Mesothelial cell of epicardium (in vitro differentiated cells): ENCODE data around the gene ZDHHC18. TPM values are rescaled to one million over a fixed set of nuclear protein-coding genes. Genes with fewer than 3 reads are reported as not detected.

Experiments
- DNase-seq, 2 experiments: peaks; one replicate each; pipeline ENCODE4 v3.0.0; 2021; ENCODE audit warnings: low spot score in 2 of 2; ENCODE audit not compliant: unreplicated experiment in 2 of 2
- H3K27ac Mint-ChIP-seq: 2 replicates; pipeline ENCODE4 v1.8.0; 2021; ENCODE audit warnings: mixed read lengths
- H3K27me3 Mint-ChIP-seq: 2 replicates; pipeline ENCODE4 v1.8.0; 2021; ENCODE audit warnings: low read depth, mixed read lengths
- H3K36me3 Mint-ChIP-seq: 2 replicates; pipeline ENCODE4 v1.8.0; 2021; ENCODE audit warnings: mixed read lengths
- H3K4me1 Mint-ChIP-seq: 2 replicates; pipeline ENCODE4 v1.8.0; 2021; ENCODE audit warnings: mixed read lengths
- H3K4me3 Mint-ChIP-seq: 2 replicates; pipeline ENCODE4 v1.8.0; 2021; ENCODE audit warnings: mild to moderate bottlenecking, moderate library complexity, mixed read lengths
- H3K9me3 Mint-ChIP-seq: 2 replicates; pipeline ENCODE4 v1.8.0; 2021; ENCODE audit warnings: mixed read lengths
- total RNA-seq: library from RNA; stranded (reverse); gene quantifications from 3 replicates; pipeline ENCODE4 v1.2.1, GENCODE V29; 2021
- TF ChIP-seq, protein P1 (sequence below): fragments of 200-600 bp; sonication (generic); IDR thresholded peaks from one replicate; pipeline ENCODE4 v1.5.0; 2021; ENCODE audit warnings: antibody characterized with exemption; ENCODE audit not compliant: unreplicated experiment

ZDHHC18 gene
- total RNA-seq, 1 donor from 2014 or later, result 28.8 TPM

DNA sequence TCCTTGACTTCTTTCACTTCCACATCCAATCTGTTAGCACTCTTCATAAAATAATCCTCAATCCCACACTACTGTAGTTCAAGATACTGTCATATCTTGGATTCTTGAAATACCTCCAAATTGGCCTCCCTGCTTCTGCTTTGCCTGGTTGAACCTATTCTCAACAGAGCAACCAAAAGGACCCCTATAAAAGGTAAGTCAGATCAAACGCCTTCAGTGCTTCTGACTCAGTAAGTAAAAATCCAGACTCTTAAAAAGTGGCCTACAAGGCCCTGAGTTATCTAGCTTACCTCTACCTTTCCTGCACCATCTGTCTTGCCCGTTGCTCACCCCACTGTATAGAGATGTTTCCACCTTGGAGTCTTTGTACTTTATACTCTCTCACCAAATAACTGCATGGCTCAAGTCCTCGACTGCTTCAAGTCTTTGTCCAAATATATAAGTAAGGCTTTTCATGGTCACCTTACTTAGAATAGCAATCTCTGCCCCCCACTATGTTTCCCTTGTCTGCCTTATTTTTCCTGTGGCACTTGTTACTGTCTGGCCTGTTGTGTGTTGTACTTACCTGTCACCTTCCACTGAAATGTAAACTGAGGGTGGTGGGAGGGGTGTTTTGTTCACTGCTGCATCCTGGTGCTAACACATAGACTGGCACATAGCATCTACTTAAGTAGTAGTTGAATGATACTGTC, 43.8 kb upstream of the ZDHHC18 start:
- peak overlapping the region; percentile 52 for H3K27ac Mint-ChIP-seq
- DNase-seq, result no peak
- no peak overlapping the region for H3K4me3 Mint-ChIP-seq
- H3K9me3 Mint-ChIP-seq, result no peaks in the 10 kb centered on the region
- TF ChIP-seq, protein P1, sequence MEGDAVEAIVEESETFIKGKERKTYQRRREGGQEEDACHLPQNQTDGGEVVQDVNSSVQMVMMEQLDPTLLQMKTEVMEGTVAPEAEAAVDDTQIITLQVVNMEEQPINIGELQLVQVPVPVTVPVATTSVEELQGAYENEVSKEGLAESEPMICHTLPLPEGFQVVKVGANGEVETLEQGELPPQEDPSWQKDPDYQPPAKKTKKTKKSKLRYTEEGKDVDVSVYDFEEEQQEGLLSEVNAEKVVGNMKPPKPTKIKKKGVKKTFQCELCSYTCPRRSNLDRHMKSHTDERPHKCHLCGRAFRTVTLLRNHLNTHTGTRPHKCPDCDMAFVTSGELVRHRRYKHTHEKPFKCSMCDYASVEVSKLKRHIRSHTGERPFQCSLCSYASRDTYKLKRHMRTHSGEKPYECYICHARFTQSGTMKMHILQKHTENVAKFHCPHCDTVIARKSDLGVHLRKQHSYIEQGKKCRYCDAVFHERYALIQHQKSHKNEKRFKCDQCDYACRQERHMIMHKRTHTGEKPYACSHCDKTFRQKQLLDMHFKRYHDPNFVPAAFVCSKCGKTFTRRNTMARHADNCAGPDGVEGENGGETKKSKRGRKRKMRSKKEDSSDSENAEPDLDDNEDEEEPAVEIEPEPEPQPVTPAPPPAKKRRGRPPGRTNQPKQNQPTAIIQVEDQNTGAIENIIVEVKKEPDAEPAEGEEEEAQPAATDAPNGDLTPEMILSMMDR, result no peak
- peaks cover 43% of the 10 kb centered on the region for H3K4me1 Mint-ChIP-seq
- H3K36me3 Mint-ChIP-seq, result peaks cover 30% of the 10 kb centered on the region
- no peaks in the 10 kb centered on the region for H3K27me3 Mint-ChIP-seq

DNA sequence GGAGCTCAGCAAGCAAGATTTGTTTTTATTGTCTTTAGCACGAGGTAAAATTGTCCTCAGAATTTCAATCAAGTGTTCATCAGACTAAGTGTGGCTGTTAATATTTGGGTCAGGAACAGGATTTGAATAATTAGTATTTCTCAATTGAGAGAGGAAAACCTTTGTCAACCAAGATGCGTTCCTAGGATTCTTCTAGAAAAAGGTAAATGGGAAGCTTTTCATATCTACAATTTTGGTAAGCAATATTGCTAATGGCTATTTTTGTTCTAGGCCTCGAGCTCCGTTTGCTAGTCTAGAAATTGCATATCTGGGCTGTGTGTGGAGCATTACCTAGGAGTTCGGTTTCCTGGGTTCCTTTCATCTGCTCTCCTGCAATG, 42.9 kb upstream of the ZDHHC18 start:
- H3K27me3 Mint-ChIP-seq, result no peaks in the 10 kb centered on the region
- TF ChIP-seq, protein P1, result no peak
- H3K36me3 Mint-ChIP-seq, result peaks cover 23% of the 10 kb centered on the region
- no peaks in the 10 kb centered on the region for H3K9me3 Mint-ChIP-seq
- no peak for DNase-seq
- H3K4me3 Mint-ChIP-seq, result no peak overlapping the region
- peak overlapping the region; percentile 74 for H3K27ac Mint-ChIP-seq
- peaks cover 45% of the 10 kb centered on the region for H3K4me1 Mint-ChIP-seq

DNA sequence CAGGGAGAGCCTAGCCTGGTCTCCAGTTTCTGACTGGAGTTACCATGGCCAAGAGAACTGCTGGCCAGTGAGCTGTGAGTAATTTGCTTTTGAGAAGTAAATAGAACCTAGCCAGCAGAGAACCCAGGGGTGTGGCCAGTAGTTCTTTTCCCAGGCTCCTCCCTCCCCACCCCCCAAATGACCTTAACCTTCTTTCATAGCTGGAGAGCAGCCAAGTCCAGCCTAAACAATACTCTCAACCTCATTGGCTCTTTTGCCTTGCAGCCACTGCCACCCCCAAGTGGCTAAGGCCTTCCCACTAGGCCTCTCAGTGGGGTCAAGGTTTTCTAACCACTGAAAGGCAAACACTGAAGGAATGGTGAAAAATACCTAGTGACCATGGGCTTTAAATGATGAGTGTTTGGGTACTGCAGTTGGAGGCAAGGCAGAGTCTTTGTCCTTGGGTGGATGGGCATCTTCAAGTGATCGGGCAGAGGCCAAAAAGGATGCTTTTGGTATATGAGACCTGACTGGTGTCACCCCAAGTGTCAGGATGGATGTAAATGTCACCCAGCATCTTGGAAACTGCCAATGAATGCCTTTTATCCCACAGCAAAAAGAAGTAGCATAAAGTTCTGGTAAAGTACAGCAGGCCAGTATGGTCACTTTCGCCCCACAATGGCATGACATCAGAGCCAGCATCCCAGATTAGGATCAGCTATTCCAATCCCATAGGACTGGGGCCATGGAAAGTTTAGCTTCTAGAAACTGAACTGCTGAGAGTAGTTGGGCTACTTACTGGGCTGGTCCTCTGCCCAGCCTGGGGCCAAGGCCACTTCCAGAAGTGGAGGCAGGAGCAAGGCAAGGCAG, 42.2 kb upstream of the ZDHHC18 start:
- Mint-ChIP-seq H3K27me3 (no peaks in the 10 kb centered on the region), H3K4me1 (peaks cover 51% of the 10 kb centered on the region), H3K27ac (peak overlapping the region; percentile 99), H3K4me3 (no peak overlapping the region), H3K9me3 (no peaks in the 10 kb centered on the region), H3K36me3 (peaks cover 17% of the 10 kb centered on the region)
- no peak for DNase-seq
- TF ChIP-seq, protein P1, result no peak

DNA sequence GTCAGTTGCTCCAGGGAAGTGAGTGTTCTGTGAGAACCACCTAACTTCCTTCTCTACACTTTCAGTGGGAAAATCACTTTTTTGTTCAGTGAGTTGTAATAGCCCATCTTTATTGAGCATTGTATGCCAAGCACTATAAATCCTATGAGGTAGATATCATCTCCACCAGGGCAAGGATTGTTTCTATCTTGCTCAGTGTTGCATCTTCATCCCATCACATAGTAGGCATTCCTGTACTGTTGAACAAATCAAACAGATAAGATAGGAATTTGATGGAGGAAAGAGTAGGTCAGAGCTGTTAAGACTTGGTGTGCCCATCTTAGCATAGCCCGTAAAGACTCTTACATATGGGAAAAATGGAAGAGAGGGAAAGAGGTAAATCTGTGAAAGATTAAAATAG, 41.6 kb upstream of the ZDHHC18 start:
- H3K9me3 Mint-ChIP-seq, result no peaks in the 10 kb centered on the region
- TF ChIP-seq, protein P1, result no peak
- peaks cover 12% of the 10 kb centered on the region for H3K36me3 Mint-ChIP-seq
- DNase-seq, result no peak
- H3K4me3 Mint-ChIP-seq, result no peak overlapping the region
- H3K27ac Mint-ChIP-seq, result peak overlapping the region; percentile 99
- peaks cover 57% of the 10 kb centered on the region for H3K4me1 Mint-ChIP-seq
- no peaks in the 10 kb centered on the region for H3K27me3 Mint-ChIP-seq

DNA sequence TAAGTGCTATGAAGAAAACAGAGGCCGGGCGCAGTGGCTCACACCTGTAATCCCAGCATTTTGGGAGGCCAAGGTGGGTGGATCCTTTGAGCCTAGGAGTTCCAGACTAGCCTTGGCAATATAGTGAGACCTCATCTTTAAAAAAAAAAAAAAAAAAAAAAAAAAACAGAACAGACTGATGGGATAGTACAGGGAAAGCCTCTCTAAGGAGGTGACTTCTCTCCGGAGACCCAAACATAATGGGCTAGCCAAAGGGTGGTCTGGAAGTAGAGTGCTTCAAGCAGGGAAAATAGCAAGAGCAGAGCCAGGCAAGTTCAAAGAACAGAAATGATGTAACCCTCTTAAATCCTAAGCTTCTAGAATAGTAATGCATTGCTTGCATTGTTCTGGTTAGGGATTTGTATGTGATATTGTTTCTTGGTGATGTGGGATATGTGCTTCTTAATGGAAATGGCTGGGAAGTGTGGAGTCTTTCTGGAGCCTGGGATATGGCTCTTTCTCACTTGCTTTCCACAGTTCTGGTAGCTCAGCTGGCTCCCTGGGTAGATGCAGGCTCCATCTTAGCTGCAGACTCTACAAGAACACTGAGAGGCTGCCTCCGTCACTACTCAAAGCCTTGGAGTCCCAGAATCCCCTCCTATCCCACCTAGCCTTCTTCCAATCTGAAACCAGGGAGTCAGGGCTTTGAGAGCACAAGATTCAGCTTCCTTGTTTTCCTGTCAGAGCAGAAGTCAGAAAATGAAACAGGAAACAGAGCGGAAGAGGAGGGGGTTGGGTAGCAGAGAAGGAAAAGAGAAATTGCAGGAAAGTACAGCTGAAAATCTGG, 40.7 kb upstream of the ZDHHC18 start:
- Mint-ChIP-seq H3K4me1 (peaks cover 59% of the 10 kb centered on the region), H3K9me3 (no peaks in the 10 kb centered on the region), H3K27ac (peak overlapping the region; percentile 99), H3K36me3 (peaks cover 9% of the 10 kb centered on the region), H3K27me3 (no peaks in the 10 kb centered on the region), H3K4me3 (peak overlapping the region; percentile 98)
- TF ChIP-seq, protein P1, result no peak
- no peak for DNase-seq
